ENCODE data around the gene NR3C2. TPM values are rescaled to one million over a fixed set of nuclear protein-coding genes. Genes with fewer than 3 reads are reported as not detected.

The NR3C2 gene
- total and polyA plus RNA-seq, 3 experiments from 2014 or later, result 5.7 to 7.3 (median 6.3) TPM

DNA sequence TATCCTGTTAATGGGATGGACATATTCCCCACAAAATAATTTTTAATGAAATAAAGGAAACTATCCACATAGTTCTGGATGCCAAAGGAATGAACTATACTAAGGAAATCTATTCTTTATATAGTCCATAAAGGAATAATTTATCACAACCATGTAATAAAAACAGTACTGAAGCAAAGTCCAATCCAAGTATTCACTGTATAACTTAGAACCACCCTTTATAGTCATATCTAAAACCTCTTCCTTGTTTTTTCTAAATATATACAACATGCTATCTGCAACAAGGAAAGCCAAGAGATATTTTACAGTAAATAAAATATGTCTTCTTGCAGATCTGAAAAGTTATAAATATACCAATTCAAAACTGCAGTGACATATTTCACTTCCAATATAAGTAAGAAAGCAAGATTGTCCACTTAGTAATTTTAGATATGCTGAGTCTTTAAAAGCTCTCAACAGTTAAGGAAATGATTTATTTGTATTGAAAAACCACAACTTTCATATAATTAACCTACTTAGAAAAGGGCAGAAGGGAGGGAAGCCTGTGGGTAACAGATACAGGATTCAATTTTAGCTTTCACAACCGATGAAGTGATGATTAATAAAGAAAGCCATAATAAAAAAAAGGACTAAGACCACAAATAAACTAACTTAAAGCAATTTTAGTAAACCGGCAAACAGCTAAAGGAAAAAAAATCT is 8.0 kb downstream of the NR3C2 start:
- no peaks in the 10 kb centered on the region for H3K36me3 ChIP-seq (ENCODE audit: insufficient read depth, low read length)
- H3K27ac ChIP-seq (ENCODE audit: low read depth, low read length), result no peak overlapping the region
- H3K9me3 ChIP-seq (ENCODE audit: low read length), result no peaks in the 10 kb centered on the region
- no peak overlapping the region for H3K4me3 ChIP-seq (ENCODE audit: low read length)
- H3K4me3 Mint-ChIP-seq, result peak overlapping the region; percentile 34 to 80 (median 72)
- no peaks in the 10 kb centered on the region for H3K9me3 Mint-ChIP-seq
- POLR2A ChIA-PET, result interaction anchor here (1.1 kb wide), 1 partner anchor 9 kb away, joined by 5 read pairs; the partner anchor contains the start of gene NR3C2
- CTCF ChIA-PET, result no interaction called here
- peaks cover 4 to 25% (median 12%) of the 10 kb centered on the region in 3 donors for H3K36me3 Mint-ChIP-seq
- H3K27ac Mint-ChIP-seq, result peak overlapping the region in 3 of 8 donors; percentile 28 to 61 (median 49)
- no peak for DNase-seq
- H3K4me1 Mint-ChIP-seq, result peaks cover 70 to 93% (median 87%) of the 10 kb centered on the region in 3 donors
- peaks cover 72% of the 10 kb centered on the region for H3K4me1 ChIP-seq (ENCODE audit: insufficient read depth, low read length)
- no peaks in the 10 kb centered on the region for H3K27me3 ChIP-seq (ENCODE audit: insufficient read depth, low read length, poor library complexity, severe bottlenecking)
- H3K27me3 Mint-ChIP-seq, result no peaks in the 10 kb centered on the region

DNA sequence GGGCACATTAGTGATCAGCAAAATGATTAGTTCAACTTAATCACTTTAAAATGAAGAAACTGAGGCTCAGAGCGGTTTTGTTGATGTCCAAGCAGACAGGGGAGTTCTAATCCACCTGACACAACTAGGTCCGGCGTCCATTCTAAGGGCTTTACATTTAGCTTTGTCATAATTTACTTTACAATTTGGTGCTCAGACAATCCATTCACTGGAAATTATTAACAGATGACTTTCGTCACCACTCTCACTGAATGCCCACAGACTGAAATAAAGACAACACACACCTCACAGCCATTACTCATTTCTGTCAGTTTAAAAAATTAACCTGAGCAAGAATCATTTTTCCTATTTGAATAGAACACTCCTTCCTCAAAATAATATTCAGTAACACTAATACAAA is 10.8 kb downstream of the NR3C2 start:
- ChIA-PET POLR2A (no interaction called here), CTCF (no interaction called here)
- H3K27me3 ChIP-seq (ENCODE audit: insufficient read depth, low read length, poor library complexity, severe bottlenecking), result no peaks in the 10 kb centered on the region
- H3K9me3 Mint-ChIP-seq, result no peaks in the 10 kb centered on the region
- peak overlapping the region in 3 of 7 donors; percentile 29 to 46 (median 43) for H3K4me3 Mint-ChIP-seq
- no peaks in the 10 kb centered on the region for H3K36me3 ChIP-seq (ENCODE audit: insufficient read depth, low read length)
- H3K4me1 Mint-ChIP-seq, result peaks cover 79 to 96% (median 93%) of the 10 kb centered on the region in 3 donors
- no peaks in the 10 kb centered on the region for H3K27me3 Mint-ChIP-seq
- H3K4me1 ChIP-seq (ENCODE audit: insufficient read depth, low read length), result peaks cover 77% of the 10 kb centered on the region
- no peaks in the 10 kb centered on the region for H3K9me3 ChIP-seq (ENCODE audit: low read length)
- no peak overlapping the region for H3K4me3 ChIP-seq (ENCODE audit: low read length)
- no peak for DNase-seq
- H3K27ac ChIP-seq (ENCODE audit: low read depth, low read length), result no peak overlapping the region
- peak overlapping the region in 1 of 8 donors; percentile 29 for H3K27ac Mint-ChIP-seq
- peaks cover 11 to 24% (median 12%) of the 10 kb centered on the region in 3 donors for H3K36me3 Mint-ChIP-seq

DNA sequence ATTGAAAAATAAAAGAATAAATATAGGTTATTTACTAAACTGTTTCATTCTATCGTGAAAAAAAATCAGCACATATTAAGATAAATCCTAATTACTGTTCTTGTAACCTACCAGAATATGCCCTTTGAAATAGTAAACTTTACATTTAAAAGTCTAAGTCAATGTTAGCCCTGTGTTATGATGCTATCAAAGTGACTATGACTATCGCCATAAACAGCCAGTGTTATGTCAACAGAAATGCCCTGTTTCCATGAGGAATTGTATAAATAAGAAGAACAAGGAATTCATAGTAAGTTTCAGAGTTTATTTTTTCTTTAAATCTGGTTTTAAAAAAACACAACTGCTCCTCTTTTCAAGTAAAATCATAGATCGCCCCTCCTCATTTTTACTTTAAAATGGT is 11.4 kb downstream of the NR3C2 start:
- no peaks in the 10 kb centered on the region for H3K36me3 ChIP-seq (ENCODE audit: insufficient read depth, low read length)
- H3K9me3 ChIP-seq (ENCODE audit: low read length), result no peaks in the 10 kb centered on the region
- Mint-ChIP-seq H3K4me3 (peak overlapping the region in 2 of 7 donors; percentile 29 to 43), H3K27me3 (no peaks in the 10 kb centered on the region), H3K36me3 (peaks cover 8 to 18% (median 12%) of the 10 kb centered on the region in 3 donors), H3K27ac (no peak overlapping the region), H3K4me1 (peaks cover 79 to 96% (median 93%) of the 10 kb centered on the region in 3 donors), H3K9me3 (no peaks in the 10 kb centered on the region)
- ChIA-PET CTCF (no interaction called here), POLR2A (no interaction called here)
- no peaks in the 10 kb centered on the region for H3K27me3 ChIP-seq (ENCODE audit: insufficient read depth, low read length, poor library complexity, severe bottlenecking)
- peaks cover 73% of the 10 kb centered on the region for H3K4me1 ChIP-seq (ENCODE audit: insufficient read depth, low read length)
- no peak for DNase-seq
- H3K27ac ChIP-seq (ENCODE audit: low read depth, low read length), result no peak overlapping the region
- no peak overlapping the region for H3K4me3 ChIP-seq (ENCODE audit: low read length)

DNA sequence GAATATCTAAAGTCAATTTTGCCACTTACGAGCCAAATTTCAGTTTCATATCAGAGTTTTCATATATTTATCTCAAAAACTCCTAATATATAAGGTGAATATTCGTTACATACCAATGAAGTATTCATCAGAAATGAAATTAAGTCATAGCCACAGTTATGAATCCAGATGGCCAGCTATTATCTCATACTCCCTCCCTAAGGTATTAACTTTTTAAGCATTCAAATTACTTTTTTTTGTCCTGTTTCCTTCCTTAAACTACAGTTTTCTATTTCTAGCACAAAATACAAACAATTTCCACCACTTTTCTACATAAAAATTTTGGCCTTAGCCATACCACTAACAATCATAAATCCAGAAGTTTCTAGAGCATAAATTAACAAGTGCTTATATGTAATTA is 13.0 kb downstream of the NR3C2 start:
- Mint-ChIP-seq H3K4me1 (peaks cover 75 to 96% (median 94%) of the 10 kb centered on the region in 3 donors), H3K36me3 (peaks cover 0 to 8% (median 3%) of the 10 kb centered on the region in 3 donors), H3K27ac (no peak overlapping the region), H3K9me3 (no peaks in the 10 kb centered on the region), H3K27me3 (no peaks in the 10 kb centered on the region), H3K4me3 (peak overlapping the region in 1 of 7 donors; percentile 17)
- Histone ChIP-seq H3K4me1 (ENCODE audit: insufficient read depth, low read length) (peaks cover 61% of the 10 kb centered on the region), H3K4me3 (ENCODE audit: low read length) (no peak overlapping the region), H3K27ac (ENCODE audit: low read depth, low read length) (no peak overlapping the region), H3K27me3 (ENCODE audit: insufficient read depth, low read length, poor library complexity, severe bottlenecking) (no peaks in the 10 kb centered on the region), H3K36me3 (ENCODE audit: insufficient read depth, low read length) (no peaks in the 10 kb centered on the region), H3K9me3 (ENCODE audit: low read length) (no peaks in the 10 kb centered on the region)
- POLR2A ChIA-PET, result no interaction called here
- DNase-seq, result no peak
- CTCF ChIA-PET, result no interaction called here

DNA sequence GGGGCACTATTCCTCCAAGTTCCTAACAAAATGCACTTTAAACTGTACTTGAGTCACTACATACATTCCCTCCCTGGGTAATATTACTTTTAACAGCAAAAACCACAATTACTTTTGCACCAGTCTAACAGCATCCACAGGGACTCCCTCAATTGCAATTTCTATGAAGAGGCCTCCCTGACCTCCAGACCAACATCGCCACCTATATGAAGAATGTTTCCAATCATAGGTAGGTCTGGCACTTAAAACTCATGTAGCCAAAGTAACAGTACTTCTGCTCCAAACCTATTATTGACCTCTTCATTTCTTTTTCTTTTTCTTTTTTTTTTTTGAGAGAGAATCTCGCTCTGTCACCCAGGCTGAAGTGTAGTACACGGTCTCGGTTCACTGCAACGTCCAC is 15.6 kb downstream of the NR3C2 start:
- Mint-ChIP-seq H3K27me3 (no peaks in the 10 kb centered on the region), H3K4me1 (peaks cover 78 to 93% (median 93%) of the 10 kb centered on the region in 3 donors), H3K36me3 (peaks cover 0 to 8% (median 3%) of the 10 kb centered on the region in 3 donors), H3K27ac (no peak overlapping the region), H3K9me3 (no peaks in the 10 kb centered on the region), H3K4me3 (peak overlapping the region in 2 of 7 donors; percentile 3 to 4)
- CTCF ChIA-PET, result interaction anchor here (0.6 kb wide), 1 partner anchor 161 kb away, joined by 3 read pairs; no protein-coding TSS in a partner anchor
- DNase-seq, result no peak
- Histone ChIP-seq H3K27me3 (ENCODE audit: insufficient read depth, low read length, poor library complexity, severe bottlenecking) (no peaks in the 10 kb centered on the region), H3K4me1 (ENCODE audit: insufficient read depth, low read length) (peaks cover 50% of the 10 kb centered on the region), H3K27ac (ENCODE audit: low read depth, low read length) (no peak overlapping the region), H3K4me3 (ENCODE audit: low read length) (no peak overlapping the region), H3K36me3 (ENCODE audit: insufficient read depth, low read length) (no peaks in the 10 kb centered on the region), H3K9me3 (ENCODE audit: low read length) (no peaks in the 10 kb centered on the region)
- POLR2A ChIA-PET, result no interaction called here

DNA sequence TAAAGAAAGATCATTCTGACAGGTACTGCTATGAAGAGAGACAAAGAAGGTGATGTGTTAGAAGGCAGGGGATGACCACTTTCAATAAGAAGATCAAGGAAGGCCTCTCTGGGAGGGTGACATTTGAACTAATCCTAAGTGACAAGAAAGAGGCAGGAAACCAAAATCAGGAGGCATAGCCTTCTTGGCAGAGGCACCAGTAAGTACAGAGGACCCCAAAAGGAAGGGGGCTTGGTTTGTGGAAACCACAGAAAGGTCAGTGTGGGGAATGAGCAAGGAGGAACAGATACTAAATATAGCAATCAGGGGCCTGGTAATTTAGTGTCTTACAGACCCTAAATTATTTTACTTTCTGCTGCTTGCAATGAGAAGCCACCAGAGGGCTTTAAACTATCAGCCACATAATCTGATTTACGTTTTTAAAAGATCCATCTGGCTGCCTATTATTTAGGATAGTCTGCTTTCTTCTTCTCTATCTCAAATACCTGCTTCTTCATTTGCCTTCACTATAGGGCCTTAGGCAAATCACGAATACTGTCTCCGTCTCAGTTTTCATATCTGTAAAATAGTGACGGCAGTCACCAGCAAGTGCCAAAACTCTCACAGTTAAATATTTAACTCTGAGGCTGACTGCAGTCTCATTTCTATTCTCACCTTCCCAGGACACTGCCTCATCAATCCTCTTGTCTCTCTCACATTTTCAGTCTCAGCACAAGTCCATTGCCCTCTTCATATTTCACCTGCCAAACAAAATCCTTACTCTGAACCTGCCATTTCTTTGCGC is 16.7 kb downstream of the NR3C2 start:
- Mint-ChIP-seq H3K27me3 (no peaks in the 10 kb centered on the region), H3K9me3 (no peaks in the 10 kb centered on the region), H3K4me1 (peaks cover 74 to 93% (median 92%) of the 10 kb centered on the region in 3 donors), H3K36me3 (peaks cover 0 to 9% (median 1%) of the 10 kb centered on the region in 3 donors), H3K27ac (peak overlapping the region in 3 of 8 donors; percentile 8 to 46 (median 35)), H3K4me3 (peak overlapping the region in 2 of 7 donors; percentile 9 to 14)
- Histone ChIP-seq H3K4me1 (ENCODE audit: insufficient read depth, low read length) (peaks cover 39% of the 10 kb centered on the region), H3K4me3 (ENCODE audit: low read length) (no peak overlapping the region), H3K36me3 (ENCODE audit: insufficient read depth, low read length) (no peaks in the 10 kb centered on the region), H3K27ac (ENCODE audit: low read depth, low read length) (no peak overlapping the region), H3K27me3 (ENCODE audit: insufficient read depth, low read length, poor library complexity, severe bottlenecking) (no peaks in the 10 kb centered on the region), H3K9me3 (ENCODE audit: low read length) (no peaks in the 10 kb centered on the region)
- ChIA-PET CTCF (no interaction called here), POLR2A (no interaction called here)
- DNase-seq, result no peak

DNA sequence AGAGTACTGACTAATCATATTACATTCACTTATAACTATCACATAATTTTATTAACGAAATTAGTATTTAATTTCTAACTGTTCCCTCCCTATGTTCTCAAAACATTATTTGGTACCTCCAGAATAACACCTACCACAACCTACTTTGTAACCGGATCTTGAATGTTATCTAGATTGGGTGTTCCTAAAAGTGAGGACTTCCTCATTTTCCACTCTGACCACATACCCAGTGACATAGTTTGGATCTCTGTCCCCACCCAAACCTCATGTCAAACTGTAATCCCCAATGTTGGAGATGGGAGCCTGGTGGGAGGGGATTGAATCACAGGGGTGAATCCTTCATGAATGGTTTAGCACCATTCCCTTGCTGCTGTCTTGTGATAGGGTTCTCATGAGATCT is 21.8 kb downstream of the NR3C2 start:
- DNase-seq, result no peak
- peaks cover 0 to 1% (median 0%) of the 10 kb centered on the region in 3 donors for H3K36me3 Mint-ChIP-seq
- no peaks in the 10 kb centered on the region for H3K27me3 ChIP-seq (ENCODE audit: insufficient read depth, low read length, poor library complexity, severe bottlenecking)
- no peaks in the 10 kb centered on the region for H3K9me3 Mint-ChIP-seq
- H3K4me1 ChIP-seq (ENCODE audit: insufficient read depth, low read length), result peaks cover 13% of the 10 kb centered on the region
- H3K4me3 ChIP-seq (ENCODE audit: low read length), result no peak overlapping the region
- H3K9me3 ChIP-seq (ENCODE audit: low read length), result no peaks in the 10 kb centered on the region
- no peak overlapping the region for H3K27ac ChIP-seq (ENCODE audit: low read depth, low read length)
- no peak overlapping the region for H3K4me3 Mint-ChIP-seq
- POLR2A ChIA-PET, result no interaction called here
- peaks cover 64 to 90% (median 89%) of the 10 kb centered on the region in 3 donors for H3K4me1 Mint-ChIP-seq
- CTCF ChIA-PET, result no interaction called here
- no peaks in the 10 kb centered on the region for H3K27me3 Mint-ChIP-seq
- H3K36me3 ChIP-seq (ENCODE audit: insufficient read depth, low read length), result no peaks in the 10 kb centered on the region
- H3K27ac Mint-ChIP-seq, result no peak overlapping the region

DNA sequence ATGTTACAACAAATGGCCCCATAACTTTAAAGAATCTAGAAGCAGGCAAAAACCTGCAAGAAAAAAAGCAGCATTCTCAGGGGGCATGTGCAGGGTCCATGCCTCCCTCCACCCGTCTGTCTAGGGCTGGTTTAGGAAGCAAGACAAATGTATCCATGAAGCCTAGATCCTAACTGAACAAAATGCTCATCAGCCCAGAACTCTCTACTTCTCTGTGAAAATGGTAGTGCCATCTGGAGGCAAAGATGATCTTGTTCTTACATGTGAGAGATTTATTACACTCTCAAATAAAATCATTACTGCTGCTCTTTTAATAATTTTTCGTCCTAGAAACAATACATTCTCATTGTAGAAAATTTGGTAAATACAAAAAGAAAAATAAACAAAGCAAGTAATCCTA is 26.7 kb downstream of the NR3C2 start:
- Mint-ChIP-seq H3K27me3 (no peaks in the 10 kb centered on the region), H3K4me1 (peaks cover 53 to 86% (median 76%) of the 10 kb centered on the region in 3 donors), H3K36me3 (peaks cover 0 to 6% (median 0%) of the 10 kb centered on the region in 3 donors), H3K9me3 (no peaks in the 10 kb centered on the region), H3K4me3 (no peak overlapping the region), H3K27ac (peak overlapping the region in 2 of 8 donors; percentile 23 to 24)
- no peak overlapping the region for H3K4me3 ChIP-seq (ENCODE audit: low read length)
- DNase-seq, result no peak
- H3K27me3 ChIP-seq (ENCODE audit: insufficient read depth, low read length, poor library complexity, severe bottlenecking), result no peaks in the 10 kb centered on the region
- H3K4me1 ChIP-seq (ENCODE audit: insufficient read depth, low read length), result no peaks in the 10 kb centered on the region
- ChIA-PET POLR2A (interaction anchor here (0.6 kb wide), 1 partner anchor 41 kb away, joined by 3 read pairs; no protein-coding TSS in a partner anchor), CTCF (interaction anchor here (1.3 kb wide), 1 partner anchor 29 kb away, joined by 3 read pairs; no protein-coding TSS in a partner anchor)
- H3K9me3 ChIP-seq (ENCODE audit: low read length), result no peaks in the 10 kb centered on the region
- no peaks in the 10 kb centered on the region for H3K36me3 ChIP-seq (ENCODE audit: insufficient read depth, low read length)
- H3K27ac ChIP-seq (ENCODE audit: low read depth, low read length), result no peak overlapping the region

Measured in CD8-positive, alpha-beta memory T cell (primary cell).